Activated naive CD4-positive, alpha-beta T cell treated with anti-CD3 and anti-CD28 coated beads, Interleukin-2, amount 50 U/mL, for 16 hours (primary cell): ENCODE measurements around the gene NPHP4.

Experiments used
- DNase-seq: peaks from one replicate; pipeline ENCODE4 v3.0.0-alpha.2; 2020

NPHP4 gene

DNA sequence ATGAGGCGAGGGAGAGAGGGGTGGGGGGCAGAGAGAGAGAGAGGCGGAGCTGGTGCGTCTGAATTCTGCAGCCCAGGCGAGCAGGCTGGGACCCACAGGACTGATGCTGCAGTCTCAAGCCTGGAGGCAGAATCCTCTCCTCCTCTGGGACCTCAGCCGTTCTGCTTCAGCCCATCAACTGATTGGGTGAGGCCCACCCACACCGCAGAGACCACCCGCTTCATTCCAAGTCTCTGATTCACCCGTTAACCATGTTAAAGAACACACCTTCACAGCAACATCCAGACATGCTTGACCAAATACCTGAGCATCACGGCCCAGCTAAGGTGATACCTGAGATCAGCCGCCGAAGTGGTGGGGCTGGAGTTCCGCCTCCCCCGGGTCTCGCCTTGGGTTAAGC, 147.8 kb downstream of the NPHP4 start:
- DNase-seq = no peak

DNA sequence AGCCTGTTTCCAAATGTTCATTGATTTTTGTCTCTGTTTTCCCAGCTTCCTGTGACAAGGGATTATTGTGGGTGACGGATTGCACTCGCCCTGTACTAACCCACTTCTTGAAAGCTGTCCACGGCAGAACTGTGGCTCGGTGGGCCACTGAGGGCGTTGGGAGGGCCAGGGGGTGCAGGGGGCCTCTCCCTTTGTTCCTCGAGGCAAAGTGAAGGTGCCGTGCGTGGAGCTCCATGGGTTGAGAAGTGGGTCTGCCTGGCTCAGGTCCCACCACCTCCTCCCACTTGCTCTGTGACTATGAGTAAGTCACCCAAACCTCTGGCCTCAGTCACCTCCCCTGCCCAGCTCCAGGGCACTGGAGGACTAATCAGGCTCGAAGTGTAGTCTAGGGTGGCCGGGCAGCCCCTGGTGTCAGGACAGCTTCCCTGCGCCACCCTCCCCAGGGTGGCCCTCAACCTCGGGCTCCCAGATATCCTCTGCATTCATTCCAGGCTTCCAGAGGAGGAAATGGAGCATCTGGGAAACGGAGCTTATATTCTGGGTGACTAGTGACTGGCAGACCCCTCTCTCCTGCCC, 148.6 kb downstream of the NPHP4 start:
- DNase-seq = no peak

- DNase-seq = no peak
Measured at GRCh38 chr1:5842679-5843078, 149.5 kb downstream of the NPHP4 start.

DNA sequence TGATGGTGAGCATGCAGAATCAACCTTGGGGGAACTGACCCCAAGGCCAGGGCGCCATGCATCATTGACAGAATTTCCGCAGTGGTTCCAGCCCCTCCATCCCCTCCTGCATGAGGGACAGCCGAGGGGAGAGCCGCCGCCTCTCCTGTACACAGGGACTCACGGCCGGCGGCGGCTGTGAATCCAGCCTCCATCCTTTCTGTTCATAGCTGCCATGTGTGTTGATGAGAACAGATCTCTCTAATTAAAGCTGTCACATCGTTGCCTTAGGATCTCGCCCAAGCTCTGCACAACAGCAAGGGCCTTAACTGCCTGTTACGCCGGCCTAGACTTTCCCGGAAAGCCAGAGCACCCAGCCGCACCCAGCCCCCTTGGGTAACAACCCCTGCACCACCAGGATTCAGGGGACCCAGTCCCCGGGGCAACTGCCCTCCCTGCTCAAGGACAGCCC, 151.6 kb downstream of the NPHP4 start:
- DNase-seq = no peak

DNA sequence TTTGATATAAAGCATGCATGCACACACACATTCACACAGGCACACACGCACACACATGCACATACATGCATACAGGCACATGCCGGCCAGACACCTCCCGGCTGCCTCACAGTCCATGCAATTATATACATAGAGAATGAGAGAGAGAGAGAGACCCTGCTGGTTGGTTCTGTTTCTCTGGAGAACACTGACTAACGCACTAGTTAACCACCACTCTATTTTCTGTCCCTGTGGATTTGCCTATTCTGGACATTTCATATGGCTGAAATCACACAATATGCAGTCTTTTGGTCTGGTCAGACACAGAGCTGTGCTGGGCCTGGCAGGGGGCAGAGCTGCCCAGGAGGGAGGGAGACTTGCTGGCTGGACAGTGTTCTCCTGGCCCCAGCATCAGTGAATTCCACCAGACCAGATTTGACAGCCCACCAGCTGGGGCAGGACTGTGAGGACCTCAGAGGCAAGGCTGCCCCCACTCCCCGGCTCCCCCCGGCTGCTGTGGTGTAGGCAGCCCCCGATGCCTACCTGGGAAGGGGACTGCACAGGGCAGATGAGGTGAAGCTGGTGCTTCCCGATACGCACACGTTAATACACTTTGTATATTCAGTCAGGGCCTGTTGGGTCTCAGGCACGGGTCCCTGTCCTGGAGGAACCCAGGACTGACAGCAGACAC, 152.2 kb downstream of the NPHP4 start:
- no peak for DNase-seq

DNA sequence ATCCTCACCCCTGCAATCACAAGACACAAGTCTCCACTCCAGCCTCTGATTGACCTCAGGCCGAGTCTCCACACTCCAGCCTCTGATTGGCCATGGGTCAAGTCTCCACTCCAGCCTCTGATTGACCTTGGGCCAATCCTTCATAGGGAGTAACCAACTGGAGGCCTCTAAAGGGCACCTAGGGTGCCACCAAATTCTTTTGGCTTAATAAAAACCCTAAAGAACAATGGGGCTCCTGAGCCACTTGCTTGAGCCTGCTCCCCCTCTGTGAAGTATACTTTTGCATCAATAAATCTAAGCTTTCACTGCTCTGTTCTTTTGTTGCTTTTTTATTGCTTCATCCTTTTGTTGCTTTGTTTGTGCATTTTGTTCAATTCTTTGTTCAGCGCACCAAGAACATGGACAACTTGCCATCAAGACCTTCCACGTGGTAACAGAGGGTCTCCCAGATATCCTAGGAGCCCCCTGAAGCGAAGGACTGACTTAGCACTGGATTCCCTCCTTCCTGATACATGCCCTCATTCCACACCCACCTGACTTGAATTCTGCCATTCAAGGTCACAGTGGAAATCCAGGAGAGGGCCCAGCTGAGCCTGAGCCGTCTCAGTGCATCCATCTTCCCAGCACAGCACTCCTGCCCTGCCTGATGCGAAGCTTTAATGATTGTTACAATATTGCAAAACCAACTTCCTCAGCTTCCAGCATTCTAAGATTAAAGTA, 152.9 kb downstream of the NPHP4 start:
- DNase-seq = no peak

GRCh38 chr1:5837976-5838653, 154.1 kb downstream of the NPHP4 start:
- DNase-seq = no peak

DNA sequence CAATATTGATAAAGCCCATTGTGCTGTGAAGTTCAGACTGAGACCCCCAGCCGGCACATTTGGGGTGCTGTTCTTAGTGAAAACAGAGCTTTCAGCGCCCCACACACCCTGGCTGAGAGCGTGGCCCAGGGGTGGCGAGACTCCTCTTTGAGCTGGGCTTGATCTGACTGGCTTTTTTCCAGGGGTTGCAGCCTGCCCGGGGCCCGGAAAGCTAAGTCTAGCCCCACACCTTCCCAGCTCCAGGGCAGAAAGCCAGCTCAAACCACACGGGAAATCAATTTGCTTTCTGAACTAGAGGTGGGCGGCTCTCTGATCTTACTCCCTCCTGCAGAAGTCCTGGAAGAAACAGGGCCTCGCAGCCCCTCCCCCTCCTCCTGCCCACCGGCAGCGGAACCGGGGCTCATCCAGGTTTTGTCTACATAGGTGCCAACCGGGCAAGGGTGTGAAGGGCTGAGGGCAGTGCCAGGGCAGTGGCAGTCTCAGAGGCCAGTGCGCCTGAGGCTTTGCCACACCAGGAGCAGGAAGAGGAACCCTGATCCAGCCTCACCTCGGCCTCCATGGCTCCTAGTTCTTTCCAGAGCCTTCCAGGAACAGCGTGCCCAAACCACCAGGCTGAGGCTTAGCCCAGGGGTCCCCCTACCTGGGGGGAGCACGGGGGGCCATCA, 155.3 kb downstream of the NPHP4 start:
- no peak for DNase-seq

DNA sequence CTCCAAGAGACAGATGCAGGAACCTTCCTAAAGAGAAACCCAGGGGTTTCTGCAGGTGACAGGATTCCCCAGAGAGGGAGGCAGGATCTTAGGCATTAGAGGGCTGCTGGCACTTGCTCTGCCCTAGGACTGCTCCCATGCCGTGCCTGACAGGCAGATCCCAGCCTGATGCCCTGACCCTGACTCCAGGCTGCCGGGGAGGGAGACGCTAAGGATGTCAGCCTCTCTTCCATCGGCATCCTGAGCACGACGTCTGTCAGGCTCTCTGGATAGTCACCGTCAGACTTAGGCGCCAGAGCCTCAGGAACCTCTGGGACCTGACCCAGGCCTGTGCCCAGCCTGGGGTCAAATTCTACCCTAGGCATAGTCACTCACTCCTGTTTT, 157.1 kb downstream of the NPHP4 start:
- no peak for DNase-seq

DNA sequence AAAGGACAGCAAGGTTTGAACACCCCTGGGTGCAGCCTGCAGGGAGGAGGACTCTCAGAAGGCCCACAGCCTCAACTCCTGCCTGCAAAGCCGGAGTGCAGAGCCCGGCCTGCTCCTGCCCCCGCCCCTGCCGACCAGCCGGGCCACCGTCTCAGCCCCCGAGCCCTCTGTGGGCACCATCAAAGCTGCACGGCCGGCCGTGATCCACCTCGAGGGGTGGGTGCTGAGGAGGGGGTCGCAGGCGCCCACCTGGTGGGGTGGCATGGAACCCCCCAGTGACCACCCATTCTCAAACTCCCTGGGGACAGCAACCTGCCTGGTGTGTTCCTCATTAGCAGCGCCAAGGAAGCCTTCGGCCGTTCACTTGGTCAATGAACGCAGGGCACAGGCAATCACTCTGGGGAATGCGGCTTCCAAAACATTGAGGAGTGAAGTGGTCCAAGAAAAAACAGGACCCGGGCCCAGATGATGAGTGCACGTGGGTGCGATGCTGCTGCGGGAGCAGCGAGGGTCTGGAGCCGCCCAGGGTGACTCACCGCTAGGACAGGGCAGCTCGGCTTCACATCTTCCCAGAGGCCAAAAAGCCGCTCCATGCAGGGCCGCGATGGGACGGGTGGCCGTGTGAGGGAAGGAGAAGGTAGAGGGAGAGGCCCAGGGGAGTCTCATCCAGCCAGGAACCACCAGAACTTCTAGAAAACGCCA, 157.6 kb downstream of the NPHP4 start:
- no peak for DNase-seq

- no peak for DNase-seq
Measured at GRCh38 chr1:5833911-5834310, 158.3 kb downstream of the NPHP4 start.

DNA sequence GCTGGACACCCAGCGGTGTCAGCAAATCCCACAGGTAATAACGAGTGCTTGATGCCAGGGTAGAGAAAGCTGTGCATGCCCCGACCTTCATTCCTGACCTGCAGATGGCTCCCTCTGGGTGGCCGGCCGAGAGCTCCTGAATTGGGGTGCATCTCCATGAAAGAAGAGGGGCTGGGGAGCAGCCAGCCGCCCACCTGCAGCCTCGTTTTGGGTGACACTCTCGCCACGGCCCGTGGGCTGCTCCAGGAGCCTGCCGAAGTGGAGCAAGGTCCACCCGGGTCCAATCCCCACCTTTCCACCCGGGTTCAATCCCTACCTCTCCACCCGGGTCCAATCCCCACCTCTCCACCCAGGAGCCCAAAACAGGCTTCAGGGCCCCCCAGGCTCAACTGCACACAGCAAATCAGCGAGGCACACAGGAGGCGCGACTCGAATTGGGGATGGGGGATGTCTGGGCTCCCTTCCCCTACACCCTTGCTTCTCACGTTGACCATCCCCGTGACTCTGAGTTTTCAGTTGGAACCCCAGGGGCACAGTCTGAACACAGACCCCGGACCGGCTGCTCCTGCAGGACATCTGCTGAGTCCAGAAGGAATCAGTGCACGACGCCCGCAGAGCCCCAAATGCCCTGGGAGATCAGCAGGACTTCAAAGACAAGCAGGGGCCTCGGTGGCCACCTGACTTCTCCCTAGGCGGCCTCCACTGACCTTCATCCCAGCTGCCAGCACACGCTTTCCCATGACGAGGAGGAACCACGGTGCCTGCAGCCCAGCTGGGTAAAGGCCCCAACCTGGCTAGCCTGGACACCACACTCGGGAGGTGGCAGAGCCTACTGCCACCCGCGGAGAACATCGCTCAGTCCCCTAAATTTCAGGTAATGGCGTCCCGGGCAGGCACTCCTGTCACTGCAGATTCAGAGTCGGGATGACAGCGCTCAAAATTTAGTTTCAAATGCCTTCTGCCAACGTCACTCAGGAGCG, 159.0 kb downstream of the NPHP4 start:
- DNase-seq = no peak

GRCh38 chr1:5831600-5832335, 160.5 kb downstream of the NPHP4 start:
- DNase-seq = no peak

GRCh38 chr1:5830771-5831599, 161.2 kb downstream of the NPHP4 start:
- DNase-seq = no peak

DNA sequence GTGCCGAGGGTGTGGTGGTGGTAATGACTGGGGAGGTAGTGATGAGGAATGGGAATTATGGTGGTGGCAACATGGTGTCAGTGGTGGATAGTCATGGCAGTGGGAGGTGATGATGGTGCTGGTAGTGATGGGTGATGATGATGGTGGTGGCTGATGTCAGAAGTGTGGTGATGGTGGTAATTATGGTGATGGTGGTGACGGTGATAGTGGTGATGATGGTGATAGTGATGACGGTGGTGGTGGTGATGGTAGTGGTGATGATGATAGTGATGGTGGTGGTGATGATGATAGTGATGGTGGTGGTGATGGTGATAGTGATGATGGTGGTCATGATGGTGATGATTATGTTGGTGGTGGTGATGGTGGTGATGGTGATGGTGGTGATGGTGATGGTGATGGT, 162.8 kb downstream of the NPHP4 start:
- DNase-seq = no peak

DNA sequence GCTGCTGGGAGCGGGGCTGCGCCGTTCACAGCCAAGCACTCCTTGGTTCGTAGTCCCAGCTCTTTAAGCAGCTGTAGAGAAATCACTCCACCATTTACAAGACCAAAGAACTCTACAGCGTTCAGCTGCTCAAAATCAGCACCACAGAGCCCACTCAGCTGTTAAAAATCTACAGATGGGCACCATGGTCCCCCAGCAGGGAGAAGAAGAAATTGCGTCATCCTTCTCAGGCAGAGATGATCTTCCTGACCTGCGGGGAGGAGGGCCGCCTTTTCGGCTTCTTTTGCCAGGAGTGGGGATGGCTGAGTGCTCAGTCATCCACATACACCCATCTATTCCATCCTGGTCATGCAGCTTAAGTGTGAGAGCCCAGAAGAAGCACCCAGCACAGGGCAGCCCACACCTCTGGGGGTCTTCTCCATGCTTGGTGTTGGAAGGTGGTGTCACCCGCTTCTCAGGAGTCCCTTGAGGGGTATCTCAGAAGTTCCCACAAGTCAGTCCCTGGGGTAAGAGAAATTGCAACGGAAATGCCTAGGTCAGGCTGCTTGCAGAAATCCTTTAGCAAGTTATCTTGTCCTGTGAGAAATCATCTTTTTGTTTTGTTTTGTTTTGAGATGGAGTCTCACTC, 163.8 kb downstream of the NPHP4 start:
- DNase-seq = no peak

- no peak for DNase-seq
Measured at GRCh38 chr1:5827516-5827915, 164.7 kb downstream of the NPHP4 start.

DNA sequence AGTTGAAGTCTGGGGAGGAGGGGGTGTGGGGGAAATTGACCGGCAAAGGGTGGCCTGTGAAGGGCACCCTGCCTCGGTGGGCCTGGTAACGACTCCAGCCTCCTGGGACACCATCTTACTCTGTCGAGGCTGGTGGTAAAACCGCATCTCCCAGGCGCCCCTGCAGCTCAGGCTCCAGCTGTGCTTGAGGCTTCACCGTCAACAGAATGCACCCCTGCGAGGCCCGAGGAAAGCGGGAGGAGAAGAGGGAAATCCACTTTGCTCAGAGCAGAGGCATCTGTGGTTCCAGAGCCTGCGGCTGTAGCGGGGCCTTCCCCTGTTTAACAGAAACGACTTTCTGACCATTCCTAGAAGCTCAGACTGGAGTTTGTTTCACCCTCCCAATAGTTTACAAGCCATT, 165.6 kb downstream of the NPHP4 start:
- DNase-seq = no peak

DNA sequence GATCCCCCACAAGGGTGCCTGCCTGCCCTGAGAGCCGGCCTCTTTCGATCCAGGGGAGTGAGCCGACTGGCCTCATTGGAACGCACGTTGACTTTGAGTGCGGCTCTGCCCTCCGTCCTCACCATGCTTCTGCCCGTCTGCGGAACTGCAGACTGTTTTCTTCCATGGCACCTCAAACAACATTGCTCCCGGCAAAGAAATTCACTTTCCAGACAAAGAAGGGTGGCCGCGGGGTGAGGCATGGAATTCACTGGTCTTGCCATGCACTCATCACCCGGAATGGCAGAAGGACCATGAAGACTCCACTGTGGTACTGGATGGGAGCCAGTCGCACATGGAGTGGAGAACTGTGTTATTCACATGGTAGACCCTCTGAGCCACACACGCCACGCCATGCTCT, 169.5 kb downstream of the NPHP4 start:
- no peak for DNase-seq
